Muscle layer of colon (tissue), 2 donors: ENCODE results near the gene PTGES3.
"Not testable (repeated sequence)": the region's sequence is repeated elsewhere in the genome, so short reads cannot be mapped to it uniquely, and the experiment has no call there.

ENCODE experiments used
- H3K27ac ChIP-seq: one replicate; pipeline ENCODE4 v1.7.0; 2013; ENCODE audit warnings: low read depth, mild to moderate bottlenecking, low read length, moderate library complexity
- H3K27me3 ChIP-seq, 2 donors: one replicate each; pipeline ENCODE4 v1.7.0; 2013; ENCODE audit warnings: low read length in 2 of 2, mild to moderate bottlenecking in 2 of 2; ENCODE audit not compliant: insufficient read depth in 2 of 2, control insufficient read depth in 1 of 2
- H3K36me3 ChIP-seq: one replicate; pipeline ENCODE4 v1.7.0; 2013; ENCODE audit warnings: mild to moderate bottlenecking, low read length; ENCODE audit not compliant: insufficient read depth
- H3K4me1 ChIP-seq: one replicate; pipeline ENCODE4 v1.7.0; 2013; ENCODE audit warnings: mild to moderate bottlenecking, low read length; ENCODE audit not compliant: insufficient read depth
- H3K4me3 ChIP-seq, 2 donors: one replicate each; pipeline ENCODE4 v1.7.0; 2013; ENCODE audit warnings: low read length in 2 of 2, low read depth in 1 of 2, mild to moderate bottlenecking in 1 of 2, moderate library complexity in 1 of 2
- H3K9ac ChIP-seq: one replicate; pipeline ENCODE4 v1.7.0; 2013; ENCODE audit warnings: low read length
- H3K9me3 ChIP-seq: one replicate; pipeline ENCODE4 v1.7.0; 2013; ENCODE audit warnings: mild to moderate bottlenecking, low read length
- donor health status: abdominal sarcoma.
- donor health status: Adenocarcinoma of cecum.

The PTGES3 gene

DNA sequence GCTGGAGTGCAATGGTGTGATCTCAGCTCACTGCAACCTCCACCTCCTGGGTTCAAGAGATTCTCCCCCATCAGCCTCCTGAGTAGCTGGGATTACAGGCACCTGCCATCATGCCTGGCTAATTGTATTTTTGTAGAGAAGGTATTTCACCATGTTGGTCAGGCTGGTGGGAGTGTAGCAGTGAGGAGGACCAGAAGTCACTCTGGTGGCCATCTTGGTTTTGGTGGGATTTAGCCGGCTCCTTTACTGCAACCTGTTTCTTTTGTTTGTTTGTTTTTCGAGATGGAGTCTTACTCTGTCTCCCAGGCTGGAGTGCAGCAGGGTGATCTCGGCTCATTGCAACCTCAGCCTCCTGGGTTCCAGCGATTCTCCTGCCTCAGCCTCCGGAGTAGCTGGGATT lies 16.4 kb upstream of the PTGES3 start:
- H3K4me1 ChIP-seq, H3K9me3 ChIP-seq, H3K9ac ChIP-seq, H3K27me3 ChIP-seq, H3K27ac ChIP-seq, H3K36me3 ChIP-seq, H3K4me3 ChIP-seq: not testable (repeated sequence)

DNA sequence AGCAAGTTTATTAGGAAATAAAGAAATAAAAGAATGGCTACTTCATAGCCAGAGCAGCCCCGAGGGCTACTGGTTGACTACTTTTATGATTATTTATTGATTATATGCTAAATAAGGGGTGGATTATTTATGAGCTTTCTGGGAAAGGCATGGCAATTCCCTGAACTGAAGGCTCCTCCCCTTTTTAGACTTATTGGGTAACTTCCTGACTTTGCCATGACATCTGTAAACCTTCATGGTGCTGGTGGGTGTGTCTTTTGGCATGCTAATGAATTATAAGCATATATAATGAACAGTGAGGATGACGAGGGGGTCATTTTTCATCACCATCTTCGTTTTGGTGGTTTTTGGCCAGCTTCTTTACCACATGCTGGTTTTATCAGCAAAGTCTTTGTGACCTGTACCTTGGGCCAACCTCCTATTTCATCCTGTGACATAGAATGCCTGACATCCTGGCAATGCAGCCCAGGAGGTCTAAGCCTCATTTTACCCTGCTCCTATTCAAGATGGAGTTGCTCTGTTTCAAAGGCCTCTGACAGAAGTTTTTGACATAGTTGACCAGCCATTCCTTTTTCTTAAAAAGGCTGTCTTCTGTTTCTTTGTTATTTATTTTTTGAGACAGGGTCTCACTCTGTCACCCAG lies 11.1 kb upstream of the PTGES3 start:
- Histone ChIP-seq H3K9ac (no peak overlapping the region), H3K4me3 (no peak overlapping the region), H3K9me3 (no peaks in the 10 kb centered on the region), H3K4me1 (no peaks in the 10 kb centered on the region), H3K27ac (no peak overlapping the region), H3K36me3 (no peaks in the 10 kb centered on the region), H3K27me3 (no peaks in the 10 kb centered on the region)

- Histone ChIP-seq H3K4me3 (no peak overlapping the region), H3K27ac (no peak overlapping the region), H3K27me3 (no peaks in the 10 kb centered on the region), H3K36me3 (no peaks in the 10 kb centered on the region), H3K9ac (no peak overlapping the region), H3K9me3 (no peaks in the 10 kb centered on the region), H3K4me1 (no peaks in the 10 kb centered on the region)
These were observed 7.4 kb upstream of the PTGES3 start for GRCh38 chr12:56695327-56696101.

DNA sequence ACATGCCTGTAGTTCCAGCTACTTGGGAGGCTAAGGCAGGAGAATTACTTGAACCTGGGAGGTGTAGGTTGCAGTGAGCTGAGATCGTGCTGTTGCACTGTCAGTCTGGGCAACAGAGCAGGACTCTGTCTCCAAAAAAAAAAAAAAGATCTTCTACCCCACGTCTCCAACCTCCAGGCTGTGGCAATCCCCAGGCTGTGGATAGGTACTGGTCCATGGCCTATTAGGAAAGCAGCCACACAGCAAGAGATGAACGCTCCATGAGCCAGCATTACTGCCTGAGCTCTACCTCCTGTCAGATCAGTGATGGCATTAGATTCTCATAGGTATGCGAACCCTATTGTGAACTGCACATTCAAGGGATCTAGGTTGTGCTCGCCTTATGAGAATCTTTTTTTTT lies 6.1 kb upstream of the PTGES3 start:
- Histone ChIP-seq H3K9me3 (no peaks in the 10 kb centered on the region), H3K4me1 (peaks cover 3% of the 10 kb centered on the region), H3K9ac (no peak overlapping the region), H3K36me3 (no peaks in the 10 kb centered on the region), H3K4me3 (no peak overlapping the region), H3K27ac (no peak overlapping the region), H3K27me3 (no peaks in the 10 kb centered on the region)

DNA sequence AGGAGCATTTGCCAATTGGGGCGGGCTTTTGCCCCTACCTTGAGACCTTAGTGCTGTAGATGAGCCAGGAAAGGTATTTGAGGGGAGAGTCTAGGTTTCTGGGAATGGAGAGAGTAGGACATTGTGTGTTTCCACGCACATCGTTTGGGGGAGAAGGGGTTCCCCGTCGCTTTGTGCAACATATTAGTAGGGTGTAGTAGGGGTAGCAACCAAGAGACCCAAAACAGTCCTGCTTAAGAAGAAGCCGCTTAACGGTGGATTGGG lies 694 bp upstream of the PTGES3 start:
- H3K4me3 ChIP-seq: peak overlapping the region; percentile 60 to 82
- H3K9ac ChIP-seq: peak overlapping the region; percentile 67
- H3K4me1 ChIP-seq: peaks cover 19% of the 10 kb centered on the region
- no peaks in the 10 kb centered on the region for H3K9me3 ChIP-seq
- peak overlapping the region; percentile 98 for H3K27ac ChIP-seq
- no peaks in the 10 kb centered on the region for H3K36me3 ChIP-seq
- H3K27me3 ChIP-seq: no peaks in the 10 kb centered on the region

- H3K36me3 ChIP-seq: no peaks in the 10 kb centered on the region
- no peaks in the 10 kb centered on the region for H3K9me3 ChIP-seq
- H3K4me3 ChIP-seq: peak overlapping the region; percentile 90 to 93
- H3K9ac ChIP-seq: peak overlapping the region; percentile 93
- H3K4me1 ChIP-seq: peaks cover 19% of the 10 kb centered on the region
- H3K27me3 ChIP-seq: no peaks in the 10 kb centered on the region
- peak overlapping the region; percentile 100 for H3K27ac ChIP-seq
These were observed 608 bp downstream of the PTGES3 start for GRCh38 chr12:56687223-56688128.

DNA sequence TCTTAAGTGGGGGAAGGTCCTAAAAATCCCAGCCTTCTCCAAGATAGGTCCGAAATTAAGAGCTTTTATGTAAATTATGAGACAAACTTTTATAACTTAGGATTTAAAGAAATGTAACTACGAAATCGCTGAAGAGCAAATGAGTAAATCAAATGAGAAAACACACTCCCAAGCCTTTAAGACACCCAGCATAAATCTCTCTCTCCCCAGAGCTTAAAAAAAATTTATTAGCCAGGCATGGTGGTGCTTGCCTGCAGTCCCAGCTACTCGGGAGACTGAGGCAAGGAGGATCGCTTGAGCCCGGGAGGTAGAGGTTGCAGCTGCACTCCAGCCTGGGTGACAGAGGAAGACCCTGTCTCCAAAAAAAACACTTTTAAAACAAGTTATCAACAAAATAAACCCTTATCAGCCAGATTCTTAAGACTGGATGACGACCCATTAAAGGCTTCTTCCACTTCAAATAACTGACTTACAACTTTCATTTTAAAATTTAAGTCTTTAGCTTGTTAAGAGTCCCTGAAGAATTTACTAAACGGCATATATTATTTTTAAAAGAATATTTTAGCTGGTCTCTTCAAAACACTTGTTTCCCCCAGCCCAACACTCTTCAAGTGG lies 3.2 kb downstream of the PTGES3 start:
- Histone ChIP-seq H3K9ac (no peak overlapping the region), H3K4me3 (peak overlapping the region in 1 of 2 donors; percentile 51), H3K27ac (peak overlapping the region; percentile 49), H3K36me3 (peaks cover 5% of the 10 kb centered on the region), H3K4me1 (peaks cover 19% of the 10 kb centered on the region), H3K27me3 (no peaks in the 10 kb centered on the region), H3K9me3 (no peaks in the 10 kb centered on the region)

DNA sequence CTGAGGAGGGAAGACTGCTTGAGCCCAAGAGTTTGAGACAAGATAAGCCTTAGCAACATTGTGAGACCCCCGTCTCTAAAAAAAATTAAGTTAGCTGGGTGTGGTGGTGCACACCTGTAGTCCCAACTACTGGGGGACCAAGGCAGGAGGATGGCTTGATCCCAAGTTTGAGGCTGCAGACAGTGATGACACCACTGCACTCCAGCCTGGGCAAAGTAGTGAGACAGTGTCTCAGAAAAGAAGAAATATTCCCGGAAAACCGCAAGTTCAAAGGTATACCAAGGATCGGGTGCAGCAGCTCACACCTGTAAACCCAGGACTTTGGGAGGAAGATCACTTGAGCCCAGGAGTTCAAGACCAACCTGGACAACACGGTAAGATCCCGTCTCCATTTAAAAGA lies 5.8 kb downstream of the PTGES3 start:
- Histone ChIP-seq H3K4me3 (no peak overlapping the region), H3K27ac (no peak overlapping the region), H3K9me3 (no peaks in the 10 kb centered on the region), H3K9ac (no peak overlapping the region), H3K4me1 (peaks cover 27% of the 10 kb centered on the region), H3K36me3 (peaks cover 5% of the 10 kb centered on the region), H3K27me3 (no peaks in the 10 kb centered on the region)

- H3K36me3 ChIP-seq: peaks cover 5% of the 10 kb centered on the region
- no peaks in the 10 kb centered on the region for H3K27me3 ChIP-seq
- H3K9me3 ChIP-seq: no peaks in the 10 kb centered on the region
- H3K9ac ChIP-seq: no peak overlapping the region
- H3K27ac ChIP-seq: no peak overlapping the region
- no peak overlapping the region for H3K4me3 ChIP-seq
- peaks cover 24% of the 10 kb centered on the region for H3K4me1 ChIP-seq
These were observed 8.1 kb downstream of the PTGES3 start for GRCh38 chr12:56679883-56680575.

DNA sequence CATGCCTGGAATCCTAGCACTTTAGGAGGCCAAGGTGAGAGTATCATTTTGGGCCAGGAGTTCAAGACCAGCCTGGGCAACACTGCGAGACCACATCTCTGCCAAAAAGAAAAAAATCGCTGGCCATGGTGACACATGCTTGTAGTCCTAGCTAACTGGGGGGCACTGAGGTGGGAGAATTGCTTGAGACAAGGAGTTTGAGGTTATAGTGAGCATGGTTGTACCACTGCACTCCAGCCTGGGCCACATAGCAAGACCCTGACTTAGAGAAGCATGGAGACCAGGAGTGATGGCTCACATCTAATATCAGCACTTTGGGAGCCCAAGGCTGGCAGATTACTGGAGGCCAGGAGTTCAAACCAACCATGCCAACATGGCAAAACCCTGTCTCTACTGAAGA lies 9.2 kb downstream of the PTGES3 start:
- H3K4me3 ChIP-seq: no peak overlapping the region
- no peak overlapping the region for H3K27ac ChIP-seq
- peaks cover 5% of the 10 kb centered on the region for H3K36me3 ChIP-seq
- H3K9me3 ChIP-seq: no peaks in the 10 kb centered on the region
- H3K4me1 ChIP-seq: peaks cover 24% of the 10 kb centered on the region
- no peak overlapping the region for H3K9ac ChIP-seq
- H3K27me3 ChIP-seq: no peaks in the 10 kb centered on the region

GRCh38 chr12:56677680-56678079 lies 10.4 kb downstream of the PTGES3 start:
- peaks cover 30% of the 10 kb centered on the region for H3K4me1 ChIP-seq

More at GRCh38 chr12:56677680-56678079, 10.4 kb downstream of the PTGES3 start:
- no peak overlapping the region for H3K9ac ChIP-seq
- H3K27me3 ChIP-seq: no peaks in the 10 kb centered on the region
- no peak overlapping the region for H3K27ac ChIP-seq
- H3K4me3 ChIP-seq: no peak overlapping the region
- peaks cover 5% of the 10 kb centered on the region for H3K36me3 ChIP-seq
- no peaks in the 10 kb centered on the region for H3K9me3 ChIP-seq
